HG03060 (cell line): ENCODE measurements around the gene TRIM59.

Source experiments
- ATAC-seq: cut with Tn5 transposase; IDR thresholded peaks from one replicate; pipeline ENCODE4 v1.9.1; 2021; ENCODE audit warnings: low read depth, moderate number of reproducible peaks; ENCODE audit not compliant: unreplicated experiment

The TRIM59 gene

DNA sequence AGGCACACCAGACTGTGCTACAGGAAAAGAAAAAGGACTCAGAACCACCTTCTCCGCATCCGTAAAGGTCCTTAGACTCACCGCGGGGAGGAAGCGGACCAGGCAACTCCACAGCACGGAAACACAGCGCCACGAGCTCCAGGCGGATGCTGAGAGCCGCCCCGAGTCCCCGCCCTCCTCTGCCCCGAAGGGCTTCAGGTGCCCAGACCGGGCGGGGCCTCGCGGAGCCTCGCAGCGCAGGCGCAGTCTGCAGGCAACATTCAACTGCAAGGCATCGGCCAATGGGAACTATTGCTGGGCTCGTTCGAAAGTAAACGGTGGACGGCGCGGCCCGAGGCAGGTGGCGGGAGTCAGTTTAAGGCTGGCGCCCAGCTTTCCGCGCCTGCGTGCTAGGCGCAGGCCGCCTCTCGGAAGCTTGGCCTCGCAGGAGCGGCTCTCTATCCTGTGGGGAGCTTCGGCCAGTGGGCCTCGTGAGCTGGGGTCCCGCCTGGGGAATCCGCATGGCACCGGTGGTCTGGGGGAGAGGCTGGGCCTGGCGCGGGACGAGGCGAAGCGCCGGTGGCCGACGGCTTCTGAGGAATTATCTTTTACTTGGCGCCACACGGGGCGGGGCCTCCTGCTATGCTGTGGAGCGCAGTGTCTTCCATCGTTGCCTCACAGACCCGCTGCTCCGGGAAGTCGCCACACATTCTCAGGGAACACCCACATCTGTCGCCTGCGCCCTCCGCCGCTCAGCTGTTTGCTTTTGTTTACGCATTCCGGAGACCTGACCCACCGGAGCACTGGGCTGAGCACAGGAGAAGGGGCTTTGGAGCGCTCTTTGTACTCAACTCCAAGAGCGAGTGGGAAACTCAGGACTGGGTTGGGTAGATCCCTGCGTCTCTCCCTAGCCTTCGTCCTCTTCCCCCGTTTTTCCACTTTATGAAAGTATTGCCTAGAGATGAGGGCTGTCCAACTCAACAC, at the start of gene TRIM59:
Gene TRIM59 (minus strand): TSS at position 151 of the 963 bp plus-strand sequence. CDS start 10,603 bp downstream, outside the sequence.
- ATAC-seq, result peak; percentile 95

DNA sequence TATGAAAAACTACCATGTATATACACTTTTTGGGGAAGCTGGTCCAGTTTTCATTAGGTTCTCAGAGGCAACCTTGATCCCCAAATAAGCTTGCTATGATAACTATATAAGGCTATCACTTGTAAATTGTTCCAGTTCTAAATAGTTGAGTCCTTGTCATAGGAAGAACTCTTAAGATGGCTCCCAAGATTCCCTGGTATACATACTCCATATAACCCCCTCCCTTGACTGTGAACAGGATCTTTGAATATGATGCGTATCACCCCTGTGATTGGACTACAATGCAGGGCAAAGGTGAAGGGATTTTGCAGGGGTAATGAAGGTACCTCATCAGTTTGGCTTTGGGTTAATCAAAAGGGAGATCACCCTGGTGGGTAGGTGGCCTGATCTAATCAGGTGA, 48.6 kb upstream of the TRIM59 start:
- ATAC-seq, result no peak

GRCh38 chr3:160490166-160490565, 40.6 kb upstream of the TRIM59 start:
- ATAC-seq, result no peak

- no peak for ATAC-seq
Observed at GRCh38 chr3:160486459-160486869, 36.9 kb upstream of the TRIM59 start.

- no peak for ATAC-seq
Observed at GRCh38 chr3:160482796-160483195, 33.2 kb upstream of the TRIM59 start.

DNA sequence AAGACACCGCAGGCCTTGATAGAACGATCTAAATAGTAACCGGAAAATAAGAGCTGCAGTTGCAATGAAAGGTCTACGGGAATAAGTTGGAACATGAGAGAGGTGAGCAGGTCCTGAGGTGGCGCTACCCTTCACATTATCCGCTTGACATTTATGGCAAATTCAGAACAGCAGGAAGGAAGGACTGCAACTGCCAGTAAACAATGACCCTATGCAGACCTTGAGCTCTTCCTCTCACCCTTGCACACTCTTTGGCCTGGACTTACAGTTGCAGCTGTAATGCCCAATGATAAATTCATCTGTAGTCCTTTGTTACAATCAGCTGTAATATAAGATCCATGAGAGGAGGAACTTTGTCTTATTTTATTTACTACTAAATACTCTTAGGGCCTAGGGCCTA, 32.3 kb upstream of the TRIM59 start:
- ATAC-seq, result no peak

DNA sequence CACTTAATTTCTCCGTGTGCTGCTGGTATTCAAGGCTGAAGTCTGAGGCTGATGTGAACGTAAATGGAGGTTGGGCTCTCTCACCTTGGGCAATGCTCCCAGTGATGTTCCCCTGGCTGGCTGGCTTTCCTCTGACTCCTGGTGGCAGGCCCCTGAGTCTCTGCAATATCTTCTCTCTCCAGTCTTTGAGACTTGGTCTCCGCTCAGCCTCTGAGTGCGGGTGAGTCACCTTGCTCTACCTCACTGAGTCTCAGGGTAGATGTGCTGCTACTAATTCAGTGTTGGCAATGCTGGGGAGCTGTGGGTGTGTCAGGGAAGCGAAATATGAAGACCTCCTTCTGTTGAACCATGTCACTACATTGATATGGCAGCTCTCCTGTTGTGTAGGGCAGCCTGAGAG, 31.3 kb upstream of the TRIM59 start:
- ATAC-seq, result no peak

- ATAC-seq, result no peak
Observed at GRCh38 chr3:160479376-160479775, 29.8 kb upstream of the TRIM59 start.

DNA sequence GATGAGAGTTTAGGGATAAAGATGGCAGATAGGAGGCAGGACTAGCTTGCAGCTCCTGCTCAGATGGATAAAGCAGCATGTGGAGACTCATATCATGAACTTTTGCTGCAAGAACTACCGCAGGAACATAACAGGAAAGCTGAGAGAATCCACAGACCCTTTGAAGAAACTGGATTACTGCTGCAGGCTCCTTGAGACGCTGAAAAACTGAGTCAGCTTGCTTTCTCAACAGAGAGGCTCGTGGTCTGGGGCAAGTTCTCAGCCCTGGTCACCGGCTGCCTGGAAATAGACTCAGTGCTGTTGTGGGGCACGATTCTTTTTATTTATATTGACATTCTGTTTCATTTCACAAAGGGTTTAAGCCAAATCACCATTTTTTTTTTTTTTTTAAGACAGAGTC, 28.8 kb upstream of the TRIM59 start:
- no peak for ATAC-seq

GRCh38 chr3:160477750-160478149, 28.2 kb upstream of the TRIM59 start:
- ATAC-seq, result no peak

GRCh38 chr3:160475884-160476283, 26.3 kb upstream of the TRIM59 start:
- no peak for ATAC-seq

- ATAC-seq, result no peak
Observed at GRCh38 chr3:160475153-160475552, 25.6 kb upstream of the TRIM59 start.

- ATAC-seq, result no peak
Observed at GRCh38 chr3:160474416-160474838, 24.8 kb upstream of the TRIM59 start.

DNA sequence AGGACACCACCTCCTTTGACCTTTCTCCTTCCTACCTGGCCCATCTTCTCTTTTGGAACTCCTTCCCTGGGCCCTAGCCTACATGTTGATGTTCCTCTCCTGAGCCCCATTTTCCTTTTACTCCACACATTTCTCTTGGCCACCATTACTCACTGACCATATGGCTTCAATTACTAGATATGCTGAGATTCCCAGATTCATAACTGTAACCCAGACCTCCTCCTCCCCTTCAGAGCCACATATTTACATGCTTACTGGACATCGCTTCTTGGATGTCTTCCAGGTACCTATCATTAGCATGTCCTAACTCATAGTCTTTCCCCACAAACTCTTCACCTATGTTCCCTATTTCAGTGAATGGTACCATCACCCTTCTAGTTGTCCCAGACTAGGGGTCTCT, 24.4 kb upstream of the TRIM59 start:
- ATAC-seq, result no peak

DNA sequence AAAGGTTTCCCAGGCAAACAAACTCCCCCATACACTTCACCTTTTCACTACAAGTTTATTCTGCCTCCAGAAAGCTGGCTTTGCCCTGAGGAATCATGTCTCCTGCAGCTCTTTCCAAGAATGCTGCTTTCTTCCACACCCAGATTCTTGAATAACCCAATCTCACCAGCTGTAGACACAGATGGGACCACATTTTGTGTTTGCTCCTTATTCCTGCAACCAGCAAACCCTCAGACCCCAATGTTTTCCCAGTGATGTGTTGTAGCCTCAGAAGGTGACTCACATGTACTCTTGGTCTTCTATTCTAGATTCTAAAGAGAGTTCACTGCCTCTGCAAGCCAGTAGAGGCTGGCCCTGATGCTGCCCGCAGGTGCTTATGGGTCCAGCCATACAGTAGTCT, 23.6 kb upstream of the TRIM59 start:
- no peak for ATAC-seq

DNA sequence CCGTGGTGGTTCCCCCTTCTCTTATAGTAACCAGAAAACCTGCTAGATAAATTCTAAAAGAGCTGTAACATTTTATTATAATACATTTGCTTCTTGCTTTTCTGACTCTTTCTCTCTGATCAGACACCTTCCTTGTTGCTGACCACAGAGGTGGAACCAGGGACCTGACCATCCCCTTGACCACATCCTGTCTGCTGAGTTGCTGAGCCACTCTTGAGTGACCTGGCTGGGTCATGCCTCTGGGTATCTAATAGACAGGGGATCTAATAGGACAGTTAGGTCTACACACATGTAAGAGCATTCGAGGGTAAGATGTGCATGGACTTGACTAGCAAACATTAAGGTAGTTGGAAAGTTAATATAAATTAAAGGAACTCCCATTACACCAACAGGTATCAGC, 22.8 kb upstream of the TRIM59 start:
- no peak for ATAC-seq

DNA sequence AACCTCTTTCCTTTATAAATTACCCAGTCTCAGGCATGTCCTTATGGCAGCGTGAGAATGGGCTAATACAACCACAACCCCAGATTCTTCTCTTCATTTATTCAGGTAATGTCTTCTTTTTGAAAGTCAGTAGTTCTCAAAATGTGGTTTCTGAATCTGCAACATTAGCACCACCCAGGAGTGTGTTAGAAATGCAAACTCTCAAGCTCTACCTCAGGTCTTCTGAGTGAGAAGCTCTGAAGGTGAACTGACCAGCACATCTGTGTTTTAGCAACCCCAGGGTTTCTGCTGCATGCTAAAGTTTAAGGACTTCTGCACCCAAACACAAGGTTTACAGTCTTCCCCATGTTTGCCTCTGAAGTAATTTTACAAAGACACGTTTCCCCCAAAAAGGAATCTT, 22.3 kb upstream of the TRIM59 start:
- ATAC-seq, result no peak

GRCh38 chr3:160470181-160470580, 20.6 kb upstream of the TRIM59 start:
- no peak for ATAC-seq

DNA sequence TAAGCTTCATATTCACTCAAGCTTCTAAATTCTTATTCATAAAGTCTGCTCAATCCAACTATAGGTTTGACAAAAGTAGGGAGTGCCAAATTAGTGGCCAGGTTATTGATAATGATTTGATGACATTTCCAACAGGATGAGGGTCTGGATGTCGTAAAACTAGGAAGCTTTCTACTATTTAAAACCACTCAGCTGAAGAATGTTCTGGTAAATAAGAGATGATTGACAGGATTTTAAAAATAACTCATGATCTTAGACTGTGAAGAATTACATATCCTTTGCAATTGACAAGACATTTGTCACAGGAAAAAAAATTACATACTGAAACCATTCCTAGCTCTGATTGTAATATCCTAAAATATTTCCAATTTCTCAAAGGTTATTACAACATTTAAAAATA, 15.4 kb upstream of the TRIM59 start:
- ATAC-seq, result no peak

DNA sequence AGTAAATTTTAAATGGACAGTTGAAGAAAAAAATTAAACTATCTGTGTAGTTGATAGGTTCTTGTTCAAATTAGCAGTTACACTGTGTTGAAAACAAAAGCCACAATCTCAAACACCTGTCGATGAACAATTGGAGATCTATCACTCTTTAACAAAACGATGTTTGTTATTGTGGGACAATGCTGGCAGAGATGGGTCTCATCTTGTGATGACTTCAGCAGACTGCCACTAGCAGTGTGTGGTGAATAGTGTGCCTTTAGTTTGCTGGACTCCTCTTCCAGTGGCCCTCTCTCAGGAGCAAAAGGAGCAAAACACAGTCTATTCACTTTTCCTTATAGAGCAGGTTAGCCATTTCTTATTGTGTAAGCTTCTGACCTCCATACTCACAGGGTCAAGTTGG, 14.7 kb upstream of the TRIM59 start:
- no peak for ATAC-seq

DNA sequence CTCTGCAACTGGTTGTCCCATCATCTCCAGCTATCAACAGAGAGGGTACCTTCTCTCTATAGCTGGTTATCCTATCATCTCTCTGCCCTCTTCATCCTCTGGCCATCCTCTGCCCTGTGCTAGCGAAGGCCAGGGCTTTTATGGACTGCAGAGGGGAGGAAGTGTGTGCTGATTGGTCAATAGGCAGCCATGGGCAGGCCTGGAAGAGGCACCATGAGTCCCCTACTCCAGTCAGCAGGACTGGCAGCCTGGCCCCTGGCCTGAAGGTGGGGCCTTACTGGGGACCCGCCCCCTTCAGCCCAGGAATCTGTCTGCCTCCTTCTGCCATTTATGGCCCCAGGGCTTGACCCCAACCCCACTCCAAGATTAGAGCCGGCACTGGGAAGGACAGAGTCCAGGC, 10.4 kb upstream of the TRIM59 start:
- ATAC-seq, result no peak

DNA sequence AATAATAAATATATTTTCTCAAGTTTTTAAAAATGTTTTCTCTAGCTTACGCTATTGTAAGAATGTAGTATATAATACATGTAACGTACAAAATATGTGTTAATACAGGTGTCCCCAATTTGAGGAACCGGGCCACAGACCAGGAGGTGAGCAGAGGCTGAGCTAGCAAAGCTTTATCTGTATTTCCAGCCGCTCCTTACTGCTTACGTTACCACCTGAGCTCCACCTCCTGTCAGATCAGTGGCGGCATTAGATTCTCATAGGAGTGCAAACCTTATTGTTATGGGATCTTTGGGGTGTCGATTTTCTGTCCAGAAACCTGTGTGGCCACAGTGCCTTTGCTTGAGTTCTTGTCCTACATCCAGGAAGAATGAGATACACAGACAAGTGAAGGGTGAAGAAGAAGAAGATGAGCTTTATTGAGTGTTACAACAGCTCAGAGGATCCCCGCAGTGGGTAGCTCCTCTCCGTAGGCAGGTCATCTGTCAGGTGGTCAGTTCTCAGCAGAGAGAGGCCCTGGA, 9.9 kb upstream of the TRIM59 start:
- no peak for ATAC-seq
